Activated CD4-positive, alpha-beta T cell treated with anti-CD3 and anti-CD28 coated beads, Interleukin-2, amount 10 ng/mL, durations not matched to agents 24 days and 14 days (primary cell): ENCODE measurements around the gene DNAJC6. TPM values are rescaled to one million over a fixed set of nuclear protein-coding genes. Genes with fewer than 3 reads are reported as not detected.

Experiments
- DNase-seq: peaks from one replicate; pipeline ENCODE4 v3.0.0; 2022
- H3K27ac Mint-ChIP-seq: one replicate; pipeline ENCODE4 v1.8.0; 2022; ENCODE audit warnings: mild to moderate bottlenecking, mixed read lengths
- H3K27me3 Mint-ChIP-seq: one replicate; pipeline ENCODE4 v1.8.0; 2022; ENCODE audit warnings: mixed read lengths
- H3K36me3 Mint-ChIP-seq: one replicate; pipeline ENCODE4 v1.8.0; 2022; ENCODE audit warnings: low read depth, mild to moderate bottlenecking, mixed read lengths
- H3K4me1 Mint-ChIP-seq: one replicate; pipeline ENCODE4 v1.8.0; 2021; ENCODE audit warnings: mixed read lengths
- H3K4me3 Mint-ChIP-seq: one replicate; pipeline ENCODE4 v1.8.0; 2022; ENCODE audit warnings: mild to moderate bottlenecking, moderate library complexity, mixed read lengths
- H3K9me3 Mint-ChIP-seq: one replicate; pipeline ENCODE4 v1.8.0; 2021; ENCODE audit warnings: mixed read lengths
- intact Hi-C: fragments of 100-400 bp; cut with micrococcal nuclease; formaldehyde crosslinking; loops from one replicate; pipeline ENCODE4 v1.15.1; 2023
- total RNA-seq: library from RNA; stranded (reverse); gene quantifications from 2 replicates; pipeline ENCODE4 v1.2.3, GENCODE V29; 2022

Gene DNAJC6
- total RNA-seq, 1 donor from 2014 or later: 2.8 TPM

DNA sequence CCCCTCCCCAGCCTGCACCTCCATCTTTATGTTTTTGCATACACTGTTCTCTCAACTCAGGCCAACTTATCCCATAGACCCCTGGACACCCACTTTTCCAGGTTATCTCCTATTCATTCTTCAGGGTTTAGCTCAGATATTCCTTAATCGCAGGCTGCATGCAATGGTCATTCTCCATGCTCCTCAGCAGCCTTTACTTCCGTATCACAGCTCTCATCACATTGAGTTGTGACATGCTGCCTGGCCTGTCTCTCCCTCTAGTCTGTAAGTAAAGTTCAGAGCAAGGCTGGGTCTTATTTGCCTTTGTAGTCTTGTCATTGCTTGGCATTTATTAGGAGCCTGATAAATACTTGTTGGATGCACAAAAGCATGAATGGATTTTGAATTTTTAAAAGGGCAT lies 6.9 kb downstream of the DNAJC6 start:
- peaks cover 8% of the 10 kb centered on the region for H3K27me3 Mint-ChIP-seq
- H3K4me1 Mint-ChIP-seq: no peaks in the 10 kb centered on the region
- intact Hi-C loops: no loop called here
- H3K27ac Mint-ChIP-seq: no peak overlapping the region
- H3K36me3 Mint-ChIP-seq: no peaks in the 10 kb centered on the region
- H3K4me3 Mint-ChIP-seq: no peak overlapping the region
- no peak for DNase-seq
- H3K9me3 Mint-ChIP-seq: peaks cover 5% of the 10 kb centered on the region

- intact Hi-C loops: no loop called here
- H3K4me1 Mint-ChIP-seq: no peaks in the 10 kb centered on the region
Observed at GRCh38 chr1:65317866-65318653, 8.7 kb downstream of the DNAJC6 start.

GRCh38 chr1:65319141-65319540 lies 9.8 kb downstream of the DNAJC6 start:
- H3K4me1 Mint-ChIP-seq: peaks cover 4% of the 10 kb centered on the region
- H3K36me3 Mint-ChIP-seq: peaks cover 6% of the 10 kb centered on the region
- no peak for DNase-seq
- no peak overlapping the region for H3K4me3 Mint-ChIP-seq
- intact Hi-C loops: no loop called here
- peaks cover 9% of the 10 kb centered on the region for H3K9me3 Mint-ChIP-seq
- no peak overlapping the region for H3K27ac Mint-ChIP-seq
- H3K27me3 Mint-ChIP-seq: no peaks in the 10 kb centered on the region

More at GRCh38 chr1:65317866-65318653, 8.7 kb downstream of the DNAJC6 start:
- H3K27me3 Mint-ChIP-seq: peaks cover 1% of the 10 kb centered on the region
- peaks cover under 1% of the 10 kb centered on the region for H3K36me3 Mint-ChIP-seq
- no peak overlapping the region for H3K4me3 Mint-ChIP-seq
- no peak overlapping the region for H3K27ac Mint-ChIP-seq
- H3K9me3 Mint-ChIP-seq: peaks cover 5% of the 10 kb centered on the region
- no peak for DNase-seq

DNA sequence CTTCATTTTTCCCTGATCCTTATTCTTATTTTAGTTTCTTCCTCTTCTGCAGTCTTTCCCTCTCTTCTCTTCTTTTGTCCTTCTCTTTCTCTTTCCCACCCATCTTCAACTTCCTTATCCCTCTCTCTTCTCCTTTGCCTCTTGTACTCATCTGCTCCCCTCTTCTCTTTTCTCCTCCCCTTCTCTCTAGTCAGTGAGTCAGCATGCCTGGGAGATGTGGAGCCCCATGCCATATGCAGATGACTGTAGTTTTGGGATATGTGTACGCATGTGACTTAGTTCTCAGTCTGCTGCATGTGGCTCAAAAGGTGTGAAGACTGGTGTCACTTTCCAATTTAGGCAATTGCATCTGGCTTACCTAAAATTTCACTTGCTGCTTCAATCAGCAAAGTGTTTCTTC lies 10.4 kb downstream of the DNAJC6 start:
- H3K4me1 Mint-ChIP-seq: peaks cover 4% of the 10 kb centered on the region
- peaks cover 6% of the 10 kb centered on the region for H3K36me3 Mint-ChIP-seq
- no peak overlapping the region for H3K4me3 Mint-ChIP-seq
- no peak for DNase-seq
- H3K9me3 Mint-ChIP-seq: peaks cover 9% of the 10 kb centered on the region
- intact Hi-C loops: no loop called here
- H3K27me3 Mint-ChIP-seq: no peaks in the 10 kb centered on the region
- no peak overlapping the region for H3K27ac Mint-ChIP-seq

GRCh38 chr1:65321879-65322278 lies 12.5 kb downstream of the DNAJC6 start:
- Mint-ChIP-seq H3K4me1 (peaks cover 4% of the 10 kb centered on the region), H3K27ac (no peak overlapping the region), H3K27me3 (no peaks in the 10 kb centered on the region), H3K36me3 (peaks cover 6% of the 10 kb centered on the region), H3K4me3 (no peak overlapping the region), H3K9me3 (peaks cover 9% of the 10 kb centered on the region)
- intact Hi-C loops: no loop called here
- DNase-seq: no peak

DNA sequence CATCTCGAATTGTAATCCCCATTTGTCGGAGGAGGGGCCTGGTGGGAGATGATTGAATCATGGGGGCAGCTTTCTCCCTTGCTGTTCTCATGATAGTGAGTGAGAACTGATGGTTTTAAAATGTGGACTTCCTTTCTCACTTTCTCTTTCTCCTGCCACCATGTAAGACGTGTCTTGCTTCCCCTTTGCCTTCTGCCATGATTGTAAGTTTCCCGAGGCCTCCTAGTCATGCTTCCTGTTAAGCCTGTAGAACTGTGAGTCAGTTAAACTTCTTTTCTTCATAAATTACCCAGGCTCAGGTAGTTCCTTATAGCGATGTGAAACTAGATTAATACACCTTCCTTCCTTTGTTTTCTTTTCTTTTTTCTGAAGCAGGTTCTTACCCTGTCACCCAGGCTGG lies 13.9 kb downstream of the DNAJC6 start:
- Mint-ChIP-seq H3K27ac (no peak overlapping the region), H3K4me3 (no peak overlapping the region), H3K9me3 (peaks cover 9% of the 10 kb centered on the region), H3K4me1 (peaks cover 4% of the 10 kb centered on the region), H3K36me3 (peaks cover 6% of the 10 kb centered on the region), H3K27me3 (no peaks in the 10 kb centered on the region)
- no peak for DNase-seq
- intact Hi-C loops: no loop called here

GRCh38 chr1:65330021-65330420 lies 20.7 kb downstream of the DNAJC6 start:
- intact Hi-C loops: no loop called here
- DNase-seq: no peak
- Mint-ChIP-seq H3K27ac (no peak overlapping the region), H3K4me3 (no peak overlapping the region), H3K4me1 (no peaks in the 10 kb centered on the region), H3K36me3 (no peaks in the 10 kb centered on the region), H3K9me3 (no peaks in the 10 kb centered on the region), H3K27me3 (no peaks in the 10 kb centered on the region)

DNA sequence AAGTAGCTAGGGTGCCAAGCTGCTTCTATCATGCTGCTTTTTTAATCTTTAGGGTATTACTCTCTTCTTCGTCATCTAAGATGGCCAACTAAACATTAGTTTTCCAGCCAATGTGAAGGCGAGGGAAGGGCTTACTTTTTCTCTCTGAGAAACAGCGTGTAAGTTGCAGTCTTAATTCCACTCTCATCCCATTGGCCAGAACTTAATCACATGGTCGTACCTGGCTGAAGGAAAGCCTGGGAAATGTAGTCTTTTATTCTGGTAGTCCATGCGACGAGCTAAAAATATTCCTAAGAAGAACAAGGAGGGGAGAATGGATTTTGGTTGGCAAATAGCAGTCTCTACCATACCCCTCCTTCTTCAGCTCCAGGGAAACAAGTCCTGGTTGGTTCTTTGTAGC lies 21.5 kb downstream of the DNAJC6 start:
- DNase-seq: no peak

GRCh38 chr1:65332821-65333220 lies 23.5 kb downstream of the DNAJC6 start:
- no peak overlapping the region for H3K27ac Mint-ChIP-seq
- no peak for DNase-seq
- intact Hi-C loops: no loop called here
- H3K36me3 Mint-ChIP-seq: no peaks in the 10 kb centered on the region
- no peak overlapping the region for H3K4me3 Mint-ChIP-seq
- H3K27me3 Mint-ChIP-seq: peaks cover 5% of the 10 kb centered on the region
- H3K4me1 Mint-ChIP-seq: no peaks in the 10 kb centered on the region
- no peaks in the 10 kb centered on the region for H3K9me3 Mint-ChIP-seq

More for the DNA sequence above, 21.5 kb downstream of the DNAJC6 start:
- no peaks in the 10 kb centered on the region for H3K27me3 Mint-ChIP-seq
- H3K4me3 Mint-ChIP-seq: no peak overlapping the region
- H3K4me1 Mint-ChIP-seq: no peaks in the 10 kb centered on the region
- no peak overlapping the region for H3K27ac Mint-ChIP-seq
- no peaks in the 10 kb centered on the region for H3K9me3 Mint-ChIP-seq
- intact Hi-C loops: no loop called here
- H3K36me3 Mint-ChIP-seq: no peaks in the 10 kb centered on the region

DNA sequence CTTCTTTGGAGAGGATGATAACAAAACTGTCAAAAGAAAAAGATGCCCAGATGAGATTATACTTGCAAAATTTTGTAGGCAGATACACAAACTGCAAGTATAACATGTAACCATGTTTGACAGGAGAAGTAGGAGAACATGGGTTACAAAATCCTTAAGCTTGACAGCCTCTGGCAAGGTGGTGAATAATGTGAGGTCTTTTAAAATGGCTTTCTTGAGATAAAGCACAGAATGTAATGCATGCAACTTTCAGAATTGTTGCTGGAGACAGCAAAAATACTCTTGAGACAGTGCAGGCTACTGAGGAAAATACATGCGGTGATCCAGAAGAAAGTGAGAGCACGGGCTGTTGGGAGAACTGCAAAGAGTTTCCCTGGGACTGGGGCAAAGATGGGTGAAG lies 24.7 kb downstream of the DNAJC6 start:
- no peak overlapping the region for H3K27ac Mint-ChIP-seq
- peaks cover 7% of the 10 kb centered on the region for H3K27me3 Mint-ChIP-seq
- H3K9me3 Mint-ChIP-seq: no peaks in the 10 kb centered on the region
- no peak for DNase-seq
- no peaks in the 10 kb centered on the region for H3K36me3 Mint-ChIP-seq
- H3K4me3 Mint-ChIP-seq: no peak overlapping the region
- H3K4me1 Mint-ChIP-seq: no peaks in the 10 kb centered on the region
- intact Hi-C loops: no loop called here

- H3K9me3 Mint-ChIP-seq: no peaks in the 10 kb centered on the region
- H3K36me3 Mint-ChIP-seq: no peaks in the 10 kb centered on the region
- H3K4me3 Mint-ChIP-seq: no peak overlapping the region
- intact Hi-C loops: no loop called here
- H3K27ac Mint-ChIP-seq: no peak overlapping the region
- DNase-seq: no peak
- peaks cover 7% of the 10 kb centered on the region for H3K27me3 Mint-ChIP-seq
- H3K4me1 Mint-ChIP-seq: no peaks in the 10 kb centered on the region
Observed at GRCh38 chr1:65339866-65340468, 30.6 kb downstream of the DNAJC6 start.

DNA sequence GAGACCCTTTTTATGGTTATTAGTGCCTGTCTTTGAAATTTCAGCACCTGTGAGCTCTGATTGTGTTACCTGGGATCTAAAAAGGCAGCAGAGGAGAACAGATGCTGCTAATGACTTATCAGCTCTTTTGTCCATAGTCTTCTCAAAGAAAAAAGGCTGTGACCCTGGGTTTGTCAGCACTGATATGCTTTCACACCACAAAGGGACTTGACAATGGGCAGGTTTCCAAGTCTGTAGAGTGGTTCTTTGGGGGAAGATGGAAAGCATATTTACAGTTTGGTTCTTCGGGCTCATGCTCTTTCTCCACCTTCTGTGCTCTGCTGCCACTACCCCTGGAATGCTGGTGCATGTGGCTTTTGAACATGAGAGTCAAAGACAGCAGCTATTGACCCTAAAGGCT lies 32.0 kb downstream of the DNAJC6 start:
- Mint-ChIP-seq H3K27me3 (peaks cover 4% of the 10 kb centered on the region), H3K27ac (no peak overlapping the region), H3K36me3 (no peaks in the 10 kb centered on the region), H3K4me3 (no peak overlapping the region), H3K4me1 (no peaks in the 10 kb centered on the region), H3K9me3 (no peaks in the 10 kb centered on the region)
- no peak for DNase-seq
- intact Hi-C loops: no loop called here

GRCh38 chr1:65343286-65343685 lies 33.9 kb downstream of the DNAJC6 start:
- no peaks in the 10 kb centered on the region for H3K9me3 Mint-ChIP-seq
- peaks cover 1% of the 10 kb centered on the region for H3K27me3 Mint-ChIP-seq
- intact Hi-C loops: no loop called here
- H3K27ac Mint-ChIP-seq: no peak overlapping the region
- no peak overlapping the region for H3K4me3 Mint-ChIP-seq
- no peaks in the 10 kb centered on the region for H3K4me1 Mint-ChIP-seq
- no peak for DNase-seq
- H3K36me3 Mint-ChIP-seq: no peaks in the 10 kb centered on the region

GRCh38 chr1:65344171-65344814 lies 35.0 kb downstream of the DNAJC6 start:
- intact Hi-C loops: no loop called here
- Mint-ChIP-seq H3K27ac (no peak overlapping the region), H3K36me3 (no peaks in the 10 kb centered on the region), H3K9me3 (no peaks in the 10 kb centered on the region), H3K4me1 (no peaks in the 10 kb centered on the region), H3K27me3 (no peaks in the 10 kb centered on the region), H3K4me3 (no peak overlapping the region)
- DNase-seq: no peak
